Activated CD8-positive, alpha-beta memory T cell treated with anti-CD3 and anti-CD28 coated beads for 36 hours (primary cell): ENCODE results near the gene PKNOX2. TPM values are rescaled to one million over a fixed set of nuclear protein-coding genes. Genes with fewer than 3 reads are reported as not detected.

Source experiments
- CTCF ChIA-PET: fragments of 350-600 bp; sonication (Branson Sonifier 250); formaldehyde crosslinking; loops from one replicate; lab custom pipeline; 2021; ENCODE audit warnings: antibody characterized with exemption; lab: Charles Lee
- POLR2A ChIA-PET: fragments of 350-600 bp; sonication (Branson Sonifier 250); formaldehyde crosslinking; loops from one replicate; lab custom pipeline; 2021; ENCODE audit warnings: antibody characterized with exemption; lab: Charles Lee
- total RNA-seq, 2 experiments: library from RNA; stranded (reverse); gene quantifications; one replicate each; pipeline ENCODE4 v1.2.3, GENCODE V29; 2021

PKNOX2 gene
- total RNA-seq, 2 experiments from 2014 or later, result not detected

DNA sequence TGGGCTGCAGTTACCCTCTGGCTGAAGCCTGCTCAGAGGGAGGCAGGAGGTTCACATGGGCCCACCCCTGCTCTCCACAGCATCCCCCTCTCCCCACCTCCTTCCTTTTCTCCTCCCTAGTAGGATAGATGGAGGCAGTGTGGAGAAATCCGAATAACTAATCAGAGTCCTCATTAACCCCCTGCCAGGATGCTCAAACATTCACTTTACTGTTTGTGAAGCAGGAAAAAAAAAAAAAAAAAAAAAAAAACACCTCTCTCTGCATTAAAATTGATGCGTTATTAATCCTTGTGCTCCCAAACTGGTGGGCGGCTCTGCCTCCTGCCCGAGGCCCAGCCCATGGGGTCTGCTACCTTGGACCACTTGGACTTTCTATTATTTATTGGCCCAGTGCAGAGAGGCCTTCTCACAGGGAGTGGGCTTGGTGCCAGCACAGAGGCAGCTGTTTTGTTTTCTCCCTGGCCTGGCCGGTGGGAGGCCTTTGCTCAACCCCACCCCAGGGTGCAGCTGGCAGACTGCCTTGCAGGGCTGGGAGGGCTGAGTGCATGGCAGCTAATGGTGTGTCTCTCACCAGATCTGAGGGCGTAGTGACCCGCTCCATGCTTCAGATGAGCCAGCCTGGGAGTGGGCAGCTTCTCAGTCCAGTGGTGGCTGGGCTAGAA is 150.7 kb downstream of the PKNOX2 start:
- ChIA-PET POLR2A (no interaction called here), CTCF (no interaction called here)

DNA sequence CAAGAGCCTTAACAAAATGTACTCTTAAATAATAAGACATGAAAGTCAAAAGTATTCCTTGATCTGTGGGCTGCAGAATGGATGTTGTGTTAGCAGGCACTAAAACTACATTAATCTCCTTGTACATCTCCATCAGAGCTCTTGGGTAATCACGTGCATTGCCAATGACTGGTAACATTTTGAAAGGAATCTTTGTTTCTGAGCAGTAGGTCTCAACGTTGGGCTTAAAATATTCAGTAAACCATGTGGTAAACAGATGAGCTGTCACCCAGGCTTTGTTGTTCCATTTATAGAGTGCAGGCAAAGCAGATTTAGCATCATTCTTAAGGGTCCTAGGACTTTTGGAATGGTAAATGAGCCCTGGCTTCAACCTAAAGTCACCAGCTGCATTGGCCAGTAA is 152.9 kb downstream of the PKNOX2 start:
- POLR2A ChIA-PET, result no interaction called here
- CTCF ChIA-PET, result no interaction called here

DNA sequence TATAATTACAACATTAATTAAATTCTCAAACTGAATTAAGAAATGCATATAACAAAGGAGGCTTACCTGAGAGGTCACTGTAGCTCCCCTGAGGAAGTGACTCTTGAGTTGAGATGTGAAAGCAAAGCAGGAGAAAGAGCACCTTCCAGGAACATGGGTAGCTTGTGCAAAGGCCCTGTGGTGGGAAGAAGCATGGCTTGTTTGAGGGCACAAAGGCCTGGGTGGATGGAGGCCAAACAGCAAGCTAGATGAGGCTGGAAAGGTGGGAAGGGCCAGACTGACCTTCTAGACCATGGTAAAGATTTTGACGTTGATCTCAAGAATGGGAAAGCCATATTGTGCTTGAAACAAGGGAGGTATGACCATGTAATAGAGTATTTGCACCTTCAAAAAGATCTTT is 155.1 kb downstream of the PKNOX2 start:
- POLR2A ChIA-PET, result no interaction called here
- CTCF ChIA-PET, result no interaction called here

DNA sequence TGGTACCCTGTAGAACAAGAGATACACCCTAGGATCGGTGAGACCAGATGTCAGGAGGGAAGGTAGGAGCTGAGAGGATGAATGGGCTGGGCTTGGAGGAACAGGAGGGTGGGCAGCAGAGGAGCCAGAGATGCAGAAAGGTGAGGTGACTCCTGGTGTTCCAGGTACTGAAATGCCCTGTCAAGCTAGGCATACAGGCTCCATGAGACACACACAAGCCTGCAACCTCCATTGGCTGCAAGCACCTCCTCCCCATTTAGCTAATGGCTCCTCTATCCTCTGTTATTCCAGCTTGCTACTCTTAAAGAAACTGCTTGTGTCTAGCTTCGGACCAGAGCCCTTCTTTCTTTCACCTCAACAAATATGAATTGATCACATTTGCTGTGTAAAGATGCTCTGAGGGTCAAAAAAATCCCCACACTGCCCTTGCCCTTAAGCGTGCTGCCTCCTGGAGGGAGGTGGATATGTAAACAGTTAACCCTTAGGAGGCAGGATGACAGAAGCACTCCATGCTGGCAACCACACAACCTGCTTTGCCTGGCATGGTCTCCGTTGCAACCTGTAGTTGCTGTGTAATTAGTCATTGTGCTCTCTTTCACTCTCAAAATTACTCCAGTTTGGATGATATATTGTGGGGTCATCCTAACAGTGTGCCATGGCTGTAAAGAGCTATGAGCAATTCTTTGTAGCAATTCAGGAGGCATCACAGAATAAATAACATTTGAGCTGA is 156.0 kb downstream of the PKNOX2 start:
- ChIA-PET POLR2A (no interaction called here), CTCF (no interaction called here)

- POLR2A ChIA-PET, result no interaction called here
- CTCF ChIA-PET, result no interaction called here
Measured at GRCh38 chr11:125322289-125322688, 157.7 kb downstream of the PKNOX2 start.

DNA sequence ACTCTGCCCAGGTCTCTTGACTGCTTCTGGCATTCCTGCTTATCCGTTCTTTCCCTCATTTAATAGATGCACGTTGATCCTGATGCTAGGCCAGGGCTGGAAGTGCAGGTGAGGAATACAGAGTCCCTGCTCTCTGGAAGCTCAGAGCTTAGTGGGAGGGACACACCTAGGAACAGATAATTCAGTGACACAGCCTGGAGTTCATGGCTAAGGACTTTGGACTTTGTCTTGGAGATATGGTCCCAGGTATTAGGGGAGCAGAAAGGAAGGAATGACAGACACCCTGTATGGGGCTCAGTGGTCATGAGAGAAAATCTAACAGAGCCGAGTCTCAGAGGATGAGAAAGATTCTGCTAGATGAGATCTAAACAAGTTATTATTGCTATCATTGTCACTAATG is 160.6 kb downstream of the PKNOX2 start:
- ChIA-PET CTCF (no interaction called here), POLR2A (no interaction called here)

DNA sequence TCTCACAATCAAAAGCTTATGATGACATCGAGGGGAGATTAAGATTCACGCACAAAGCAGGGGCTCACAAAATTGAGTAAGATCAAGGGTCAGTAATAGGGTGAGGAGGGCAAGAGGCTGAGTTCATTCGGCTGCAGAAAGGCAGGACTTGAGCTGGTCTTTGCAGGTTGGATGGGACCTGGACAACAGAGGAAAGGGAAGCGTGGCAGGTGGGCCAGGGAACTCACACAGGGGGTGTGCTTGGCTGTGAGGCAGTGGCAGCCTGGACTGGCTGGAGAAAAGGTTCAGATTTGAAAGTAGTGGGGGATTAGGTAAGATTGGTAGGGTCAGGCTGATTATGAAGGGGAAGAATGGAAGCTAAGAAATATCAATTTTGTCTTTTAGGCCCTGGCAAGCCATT is 161.6 kb downstream of the PKNOX2 start:
- CTCF ChIA-PET, result no interaction called here
- POLR2A ChIA-PET, result no interaction called here

- ChIA-PET CTCF (no interaction called here), POLR2A (no interaction called here)
Measured at GRCh38 chr11:125327518-125328224, 163.1 kb downstream of the PKNOX2 start.

GRCh38 chr11:125328225-125328580 is 163.7 kb downstream of the PKNOX2 start:
- ChIA-PET POLR2A (no interaction called here), CTCF (no interaction called here)

GRCh38 chr11:125329786-125330185 is 165.2 kb downstream of the PKNOX2 start:
- ChIA-PET CTCF (interaction anchor here (0.7 kb wide), 1 partner anchor 13 kb away, joined by 3 read pairs; no protein-coding TSS in a partner anchor), POLR2A (no interaction called here)

DNA sequence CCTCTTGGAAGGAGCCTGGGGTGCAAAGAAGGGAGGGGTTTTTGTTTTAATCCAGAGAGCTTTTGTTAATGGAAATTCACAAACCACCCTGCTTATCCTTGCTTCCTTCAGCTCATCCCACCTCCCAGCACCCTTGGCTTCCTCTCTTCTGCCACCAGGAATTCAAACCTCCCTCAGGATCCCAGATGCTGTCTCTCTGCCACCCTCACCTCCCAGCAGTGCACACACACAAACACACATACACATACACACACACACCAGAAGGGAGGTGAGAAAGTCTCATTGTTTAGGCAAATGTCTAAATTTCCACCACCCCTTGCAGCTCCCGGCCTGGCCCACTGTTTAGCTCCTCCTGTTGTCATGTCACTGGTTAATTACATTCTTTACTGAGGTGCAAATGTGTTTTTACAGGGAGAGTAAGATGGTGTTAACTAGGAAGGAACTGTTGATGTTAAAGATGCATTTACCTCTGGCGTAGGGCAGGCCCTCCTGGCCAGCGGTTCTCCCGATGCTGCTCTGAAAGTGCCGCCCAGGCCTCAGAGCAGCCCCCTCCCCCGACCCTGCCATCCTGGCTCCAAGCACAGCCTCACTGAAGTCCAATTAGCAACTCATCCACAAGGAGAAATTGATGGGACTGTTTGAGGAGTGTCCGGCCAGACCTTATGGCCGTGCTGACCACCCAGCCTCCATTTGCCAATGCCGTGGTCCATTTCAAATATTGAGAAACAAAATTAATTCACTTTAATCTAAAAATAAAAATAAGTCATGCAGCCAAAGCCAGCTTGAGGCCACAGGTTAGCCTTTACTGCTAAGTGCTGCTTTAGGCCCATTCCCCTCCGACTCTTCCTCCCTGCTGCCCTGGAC is 166.1 kb downstream of the PKNOX2 start:
- ChIA-PET CTCF (interaction anchor here (0.5 kb wide), 1 partner anchor 187 kb away, joined by 3 read pairs; no protein-coding TSS in a partner anchor), POLR2A (no interaction called here)

DNA sequence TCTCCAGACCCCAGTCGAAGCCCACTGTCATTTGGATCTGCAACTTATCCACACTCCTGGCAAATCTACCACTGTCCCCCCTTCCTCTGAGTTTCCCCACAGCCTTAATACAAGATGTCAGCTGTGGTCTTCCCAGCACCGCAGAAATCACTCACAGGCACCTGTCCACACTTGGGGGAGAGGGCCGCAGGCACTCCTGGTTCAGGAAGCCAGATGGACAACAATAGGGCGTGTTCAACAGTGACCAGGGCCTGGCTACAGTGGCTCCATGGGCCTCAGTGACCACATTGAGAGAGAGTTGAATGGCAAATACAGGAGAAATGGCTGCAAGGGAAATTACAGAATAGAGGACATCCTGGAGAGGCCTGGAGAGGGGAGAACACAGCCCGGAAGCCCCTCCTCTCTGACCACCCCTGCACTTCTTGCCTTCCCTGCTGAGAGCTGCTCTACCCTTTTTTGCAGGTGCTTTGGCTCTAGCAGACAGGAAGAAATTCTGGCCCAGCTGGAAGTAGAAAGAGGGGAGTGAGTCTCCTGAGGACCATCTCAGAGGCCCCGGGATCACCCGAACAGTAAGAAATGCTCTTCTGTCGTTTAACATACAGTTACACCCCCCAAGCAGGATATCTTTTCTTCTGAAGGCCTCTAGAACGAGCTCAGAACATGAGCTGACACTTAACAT is 166.9 kb downstream of the PKNOX2 start:
- CTCF ChIA-PET, result no interaction called here
- POLR2A ChIA-PET, result no interaction called here

GRCh38 chr11:125332821-125333220 is 168.3 kb downstream of the PKNOX2 start:
- CTCF ChIA-PET, result interaction anchor here (1.6 kb wide), 1 partner anchor 14 kb away, joined by 5 read pairs; no protein-coding TSS in a partner anchor

GRCh38 chr11:125333354-125334073 is 169.0 kb downstream of the PKNOX2 start:
- ChIA-PET CTCF (interaction anchor here (1.6 kb wide), 1 partner anchor 13 kb away, joined by 5 read pairs; no protein-coding TSS in a partner anchor), POLR2A (no interaction called here)

More at GRCh38 chr11:125332821-125333220, 168.3 kb downstream of the PKNOX2 start:
- POLR2A ChIA-PET, result no interaction called here

DNA sequence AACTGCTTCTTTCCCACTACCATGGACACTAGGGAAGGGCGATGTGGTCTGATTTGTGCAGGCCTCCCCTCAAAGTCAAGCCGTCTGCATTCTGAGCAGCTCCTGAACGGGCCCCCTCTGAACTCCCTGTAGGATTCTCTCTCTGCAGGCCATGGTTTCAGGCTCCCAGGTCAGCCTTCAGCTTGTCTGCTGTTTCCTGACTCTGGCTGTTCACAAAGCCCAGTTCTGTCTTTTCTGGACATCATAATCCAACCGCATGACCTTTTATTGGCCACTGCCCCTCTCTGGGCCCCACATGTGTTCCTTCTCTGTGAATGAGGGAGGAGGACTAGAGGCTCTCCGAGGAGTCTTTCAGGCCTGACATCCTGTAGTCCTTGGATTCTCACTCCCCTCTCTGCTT is 170.6 kb downstream of the PKNOX2 start:
- ChIA-PET CTCF (no interaction called here), POLR2A (no interaction called here)

GRCh38 chr11:125337836-125338834 is 173.6 kb downstream of the PKNOX2 start:
- CTCF ChIA-PET, result no interaction called here
- POLR2A ChIA-PET, result no interaction called here
